BJ (cell line): ENCODE data around the gene AOC1. TPM values are rescaled to one million over a fixed set of nuclear protein-coding genes. Genes with fewer than 3 reads are reported as not detected.

Experiments used
- CTCF ChIA-PET: fragments of 350-600 bp; formaldehyde crosslinking; extraction: SDS; loops from one replicate; lab custom pipeline; 2021; ENCODE audit warnings: antibody characterized with exemption, inconsistent platforms; lab: Yijun Ruan, JAX
- POLR2A ChIA-PET: fragments of 300-600 bp; sonication (Branson Sonifier 250); formaldehyde crosslinking; extraction: SDS; loops from one replicate; lab custom pipeline; 2021; ENCODE audit warnings: antibody characterized with exemption; lab: Charles Lee
- DNase-seq: peaks from one replicate; pipeline ENCODE4 v3.0.0-alpha.2; 2011; ENCODE audit warnings: low read depth
- H3K27me3 ChIP-seq: 2 replicates; pipeline ENCODE4 v1.6.0; 2011; ENCODE audit warnings: low read length; ENCODE audit not compliant: control insufficient read depth, insufficient read depth
- H3K36me3 ChIP-seq: 2 replicates; pipeline ENCODE4 v1.5.1; 2011; ENCODE audit warnings: low read length; ENCODE audit not compliant: control insufficient read depth, insufficient read depth
- H3K4me3 ChIP-seq: 2 replicates; pipeline ENCODE4 v1.5.1; 2011; ENCODE audit warnings: low read depth, mild to moderate bottlenecking, control low read depth, low read length
- CTCF ChIP-seq: IDR thresholded peaks from 2 replicates; pipeline ENCODE4 v1.5.1; 2011; ENCODE audit warnings: low read depth, mild to moderate bottlenecking, control low read depth, inconsistent platforms, low read length, moderate library complexity; ENCODE audit not compliant: insufficient read depth
- polyA plus RNA-seq: library from polyadenylated mRNA; depleted of rRNA; stranded (reverse); fragments of >200 nt; gene quantifications from 2 replicates; pipeline ENCODE4 v1.2.3, GENCODE V29; 2011

The AOC1 gene
- polyA plus RNA-seq, 1 experiment, result not detected

- no peak overlapping the region for H3K4me3 ChIP-seq
- no peak for DNase-seq
- no peaks in the 10 kb centered on the region for H3K27me3 ChIP-seq
- POLR2A ChIA-PET, result no interaction called here
- no peak for TF ChIP-seq CTCF
- CTCF ChIA-PET, result no interaction called here
- no peaks in the 10 kb centered on the region for H3K36me3 ChIP-seq
Measured at GRCh38 chr7:150890853-150891584, 38.7 kb downstream of the AOC1 start.

GRCh38 chr7:150891740-150892139, 39.4 kb downstream of the AOC1 start:
- Histone ChIP-seq H3K27me3 (no peaks in the 10 kb centered on the region), H3K4me3 (no peak overlapping the region), H3K36me3 (no peaks in the 10 kb centered on the region)
- DNase-seq, result no peak
- ChIA-PET CTCF (no interaction called here), POLR2A (no interaction called here)
- TF ChIP-seq CTCF, result no peak

GRCh38 chr7:150895809-150896208, 43.5 kb downstream of the AOC1 start:
- ChIA-PET CTCF (no interaction called here), POLR2A (no interaction called here)
- no peak for TF ChIP-seq CTCF
- H3K36me3 ChIP-seq, result no peaks in the 10 kb centered on the region
- no peak for DNase-seq
- H3K4me3 ChIP-seq, result no peak overlapping the region
- peaks cover 4% of the 10 kb centered on the region; the same call in 1 of the 2 replicates for H3K27me3 ChIP-seq

GRCh38 chr7:150896562-150897209, 44.4 kb downstream of the AOC1 start:
- no peak for DNase-seq
- TF ChIP-seq CTCF, result no peak
- ChIA-PET CTCF (interaction anchor here (0.6 to 2.7 kb wide), 2 partner anchors 11 to 90 kb away, joined by 3 to 22 read pairs; no protein-coding TSS in a partner anchor), POLR2A (no interaction called here)
- no peak overlapping the region for H3K4me3 ChIP-seq
- H3K27me3 ChIP-seq, result peaks cover 4% of the 10 kb centered on the region; the same call in 1 of the 2 replicates
- no peaks in the 10 kb centered on the region for H3K36me3 ChIP-seq
